GM23338 (cell line): ENCODE results near the gene ATG7. TPM values are rescaled to one million over a fixed set of nuclear protein-coding genes. Genes with fewer than 3 reads are reported as not detected.

Experiments used
- ATAC-seq: fragments of 200-7000 bp; cut with Tn5 transposase; 3 replicates; pipeline ENCODE4 v1.9.1; 2020
- DNase-seq: peaks from one replicate; pipeline ENCODE4 v3.0.0-alpha.2; 2015; ENCODE audit warnings: low spot score
- H2AFZ ChIP-seq: fragments of 200-600 bp; sonication (generic); 2 replicates; pipeline ENCODE4 v1.8.0; 2016; ENCODE audit warnings: antibody characterized with exemption, mild to moderate bottlenecking, moderate library complexity
- H3F3A ChIP-seq: fragments of 200-600 bp; sonication (generic); replicated peaks from 2 replicates; pipeline ENCODE4 v1.8.0; 2017; ENCODE audit warnings: antibody characterized with exemption, mixed run types, low read depth
- H3K27ac ChIP-seq: fragments of 200-600 bp; sonication (generic); 2 replicates; pipeline ENCODE4 v1.6.1; 2016; ENCODE audit warnings: low read depth
- H3K27me3 ChIP-seq: fragments of 200-600 bp; sonication (generic); 2 replicates; pipeline ENCODE4 v1.8.0; 2016; ENCODE audit warnings: mild to moderate bottlenecking, mixed run types, moderate library complexity; ENCODE audit not compliant: insufficient read depth
- H3K36me3 ChIP-seq: fragments of 200-600 bp; sonication (generic); 2 replicates; pipeline ENCODE4 v1.8.0; 2016; ENCODE audit warnings: mild to moderate bottlenecking; ENCODE audit not compliant: insufficient read depth
- H3K4me1 ChIP-seq: fragments of 200-600 bp; sonication (generic); 2 replicates; pipeline ENCODE4 v1.8.0; 2016; ENCODE audit warnings: mild to moderate bottlenecking, moderate library complexity; ENCODE audit not compliant: insufficient read depth
- H3K4me2 ChIP-seq: fragments of 200-600 bp; sonication (generic); 2 replicates; pipeline ENCODE4 v1.7.1; 2017; ENCODE audit warnings: mixed run types
- H3K4me3 ChIP-seq: fragments of 200-600 bp; sonication (generic); 2 replicates; pipeline ENCODE4 v1.6.1; 2016; ENCODE audit warnings: mixed run types
- H3K79me2 ChIP-seq: fragments of 200-600 bp; sonication (generic); replicated peaks from 2 replicates; pipeline ENCODE4 v1.8.0; 2017; ENCODE audit warnings: mild to moderate bottlenecking; ENCODE audit not compliant: insufficient read depth
- H3K9me2 ChIP-seq: fragments of 200-600 bp; sonication (generic); 2 replicates; pipeline ENCODE4 v1.8.0; 2017; ENCODE audit not compliant: insufficient read depth
- H4K20me1 ChIP-seq: fragments of 200-600 bp; sonication (generic); replicated peaks from 2 replicates; pipeline ENCODE4 v1.8.0; 2017; ENCODE audit warnings: mild to moderate bottlenecking; ENCODE audit not compliant: insufficient read depth
- H3K27ac Mint-ChIP-seq: 2 replicates; pipeline ENCODE4 v1.8.0; 2020; ENCODE audit warnings: inconsistent platforms, mild to moderate bottlenecking, moderate library complexity, mixed read lengths
- H3K27me3 Mint-ChIP-seq: 3 replicates; pipeline ENCODE4 v1.8.0; 2022; ENCODE audit warnings: low read depth, mild to moderate bottlenecking, moderate library complexity, mixed read lengths, inconsistent platforms; ENCODE audit not compliant: insufficient read depth, poor library complexity
- H3K36me3 Mint-ChIP-seq: 3 replicates; pipeline ENCODE4 v1.8.0; 2021; ENCODE audit warnings: low read depth, mild to moderate bottlenecking, inconsistent platforms, moderate library complexity, mixed read lengths
- H3K4me1 Mint-ChIP-seq: 3 replicates; pipeline ENCODE4 v1.8.0; 2020; ENCODE audit warnings: mild to moderate bottlenecking, inconsistent platforms, mixed read lengths
- H3K4me3 Mint-ChIP-seq: 3 replicates; pipeline ENCODE4 v1.8.0; 2021; ENCODE audit warnings: moderate library complexity, mild to moderate bottlenecking, inconsistent platforms, mixed read lengths
- H3K9me3 Mint-ChIP-seq: 3 replicates; pipeline ENCODE4 v1.8.0; 2020; ENCODE audit warnings: moderate library complexity, mild to moderate bottlenecking, inconsistent platforms, mixed read lengths
- CREB1 ChIP-seq: fragments of 250-450 bp; sonication (Bioruptor Pico); IDR thresholded peaks from 2 replicates; pipeline ENCODE4 v1.5.0; 2020; ENCODE audit warnings: low read depth, mild to moderate bottlenecking, moderate library complexity
- CTCF ChIP-seq, 2 experiments: fragments of 200-600 bp in 1 of 2; sonication (generic) in 1 of 2; conservative IDR thresholded peaks; 2 replicates each; pipeline versions ENCODE4 v1.5.1 to v1.6.1; 2016 to 2017; ENCODE audit warnings: antibody characterized with exemption in 2 of 2, low read depth in 2 of 2, mild to moderate bottlenecking in 2 of 2, moderate library complexity in 1 of 2
- EZH2 ChIP-seq: fragments of 200-600 bp; sonication (generic); IDR thresholded peaks from one replicate; pipeline ENCODE4 v1.8.0; 2017; ENCODE audit warnings: antibody characterized with exemption, mild to moderate bottlenecking, low read depth; ENCODE audit not compliant: unreplicated experiment
- JUNB ChIP-seq: IDR thresholded peaks from one replicate; pipeline ENCODE4 v1.6.1; 2016; ENCODE audit warnings: antibody characterized with exemption; ENCODE audit not compliant: unreplicated experiment
- NANOG ChIP-seq: IDR thresholded peaks from 2 replicates; pipeline ENCODE4 v1.6.1; 2016; ENCODE audit warnings: antibody characterized with exemption, borderline replicate concordance
- POLR2AphosphoS5 ChIP-seq: IDR thresholded peaks from 2 replicates; pipeline ENCODE4 v1.6.1; 2016; ENCODE audit warnings: antibody characterized with exemption, low read depth
- STAT1 ChIP-seq: IDR thresholded peaks from one replicate; pipeline ENCODE4 v1.6.1; 2016; ENCODE audit warnings: antibody characterized with exemption; ENCODE audit not compliant: unreplicated experiment
- ZNF114 ChIP-seq: fragments of 250-450 bp; sonication (Bioruptor Pico); IDR thresholded peaks from 2 replicates; pipeline ENCODE4 v1.5.0; 2020; ENCODE audit warnings: mild to moderate bottlenecking, moderate library complexity
- ZNF331 ChIP-seq: fragments of 250-450 bp; sonication (Bioruptor Pico); IDR thresholded peaks from 2 replicates; pipeline ENCODE4 v1.5.0; 2020; ENCODE audit warnings: low read depth, mild to moderate bottlenecking, moderate library complexity
- ZNF462 ChIP-seq: fragments of 250-450 bp; sonication (Bioruptor Pico); IDR thresholded peaks from 2 replicates; pipeline ENCODE4 v1.5.0; 2020; ENCODE audit warnings: mild to moderate bottlenecking, moderate library complexity
- polyA plus RNA-seq: library from polyadenylated mRNA; unstranded; fragments of >200 nt; fragmentation: Nextera tagmentation; extraction: Ambion mirVana; gene quantifications from 2 replicates; pipeline ENCODE4 v1.2.1, GENCODE V29; 2016
- total RNA-seq: library from RNA; depleted of rRNA; stranded (reverse); fragments of >200 nt; shearing (Covaris generic); gene quantifications from 2 replicates; pipeline ENCODE4 v1.2.3, GENCODE V29; 2014
- TF ChIP-seq, protein P1 (sequence below): IDR thresholded peaks from 2 replicates; pipeline ENCODE4 v1.6.1; 2016; ENCODE audit warnings: antibody characterized with exemption

Gene ATG7
- total and polyA plus RNA-seq, 2 experiments from 2014 or later, result 16.2 to 36.7 TPM

DNA sequence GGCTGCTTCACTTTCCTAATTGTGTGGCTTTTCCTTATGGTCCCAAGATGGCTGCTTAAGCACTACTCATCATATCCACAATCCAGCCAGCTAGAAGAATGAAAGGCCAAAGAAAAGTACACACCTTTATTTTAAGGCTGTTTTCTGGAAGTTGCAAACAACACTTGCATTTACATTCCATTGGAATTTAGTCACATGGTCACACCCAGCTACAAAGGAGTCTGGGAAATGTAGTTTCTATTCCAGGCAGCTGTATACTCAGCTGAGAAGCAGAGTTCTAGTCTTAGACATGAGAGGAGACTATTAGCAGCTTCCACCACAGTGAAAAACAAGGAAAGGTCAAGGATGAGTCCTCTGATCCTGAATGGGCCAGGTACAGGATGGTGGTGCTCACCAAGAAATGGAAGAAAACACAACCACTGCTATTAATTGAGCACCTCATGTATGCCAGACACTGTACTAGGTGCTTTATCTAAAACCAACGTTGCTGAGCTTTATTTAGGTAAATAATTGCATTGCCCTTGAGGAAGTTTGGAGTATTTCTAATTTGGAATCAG is 28.0 kb upstream of the ATG7 start:
- no peaks in the 10 kb centered on the region for H3K4me1 ChIP-seq
- H3K4me3 Mint-ChIP-seq, result no peak overlapping the region

DNA sequence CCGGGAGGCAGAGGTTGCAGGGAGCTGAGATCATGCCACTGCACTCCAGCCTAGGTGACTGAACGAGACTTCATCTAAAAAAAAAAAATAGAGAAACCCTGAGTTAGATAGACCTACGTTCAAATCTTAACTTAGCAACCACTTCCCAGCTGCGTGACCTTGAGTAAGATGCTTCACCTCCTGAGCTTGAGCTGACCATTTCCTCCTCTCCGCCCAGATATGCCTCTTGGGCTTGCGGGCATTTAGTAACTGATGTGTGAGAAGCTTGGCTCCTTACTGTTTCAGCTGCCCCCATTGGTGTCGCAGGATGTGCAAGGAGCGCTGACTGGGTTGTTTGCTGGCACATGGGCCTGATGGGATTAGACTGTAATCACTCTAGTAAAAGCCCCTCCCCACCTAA is 26.9 kb upstream of the ATG7 start:
- no peak overlapping the region for H3K4me2 ChIP-seq
- H4K20me1 ChIP-seq, result no peaks in the 10 kb centered on the region
- no peaks in the 10 kb centered on the region for H3F3A ChIP-seq
- H3K4me3 ChIP-seq, result no peak overlapping the region
- no peaks in the 10 kb centered on the region for H3K36me3 Mint-ChIP-seq
- H3K27me3 ChIP-seq, result no peaks in the 10 kb centered on the region
- H3K4me1 ChIP-seq, result no peaks in the 10 kb centered on the region
- H2AFZ ChIP-seq, result 0 out of 2 replicates have a peak overlapping the region, but pooled peaks have one; percentile 3
- H3K79me2 ChIP-seq, result no peaks in the 10 kb centered on the region
- H3K9me2 ChIP-seq, result no peaks in the 10 kb centered on the region
- no peak overlapping the region for H3K27ac ChIP-seq
- H3K36me3 ChIP-seq, result no peaks in the 10 kb centered on the region
- DNase-seq, result no peak
- H3K27ac Mint-ChIP-seq, result no peak overlapping the region
- H3K4me1 Mint-ChIP-seq, result no peaks in the 10 kb centered on the region
- H3K9me3 Mint-ChIP-seq, result no peaks in the 10 kb centered on the region
- ATAC-seq, result no peak
- no peak overlapping the region for H3K4me3 Mint-ChIP-seq
- no peaks in the 10 kb centered on the region for H3K27me3 Mint-ChIP-seq
- TF ChIP-seq STAT1 (no peak), ZNF331 (CRISPR knock-in tag) (no peak), CREB1 (CRISPR knock-in tag) (no peak), CTCF (conservative IDR thresholded peaks at IDR 0.05; ENCODE audit: low read depth in 2 of 2) (no peak), NANOG (no peak), ZNF462 (CRISPR knock-in tag) (no peak), EZH2 (no peak), ZNF114 (CRISPR knock-in tag) (no peak), JUNB (no peak), POLR2AphosphoS5 (no peak)
- TF ChIP-seq, protein P1, sequence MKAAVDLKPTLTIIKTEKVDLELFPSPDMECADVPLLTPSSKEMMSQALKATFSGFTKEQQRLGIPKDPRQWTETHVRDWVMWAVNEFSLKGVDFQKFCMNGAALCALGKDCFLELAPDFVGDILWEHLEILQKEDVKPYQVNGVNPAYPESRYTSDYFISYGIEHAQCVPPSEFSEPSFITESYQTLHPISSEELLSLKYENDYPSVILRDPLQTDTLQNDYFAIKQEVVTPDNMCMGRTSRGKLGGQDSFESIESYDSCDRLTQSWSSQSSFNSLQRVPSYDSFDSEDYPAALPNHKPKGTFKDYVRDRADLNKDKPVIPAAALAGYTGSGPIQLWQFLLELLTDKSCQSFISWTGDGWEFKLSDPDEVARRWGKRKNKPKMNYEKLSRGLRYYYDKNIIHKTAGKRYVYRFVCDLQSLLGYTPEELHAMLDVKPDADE, result no peak

More for the DNA sequence above, 28.0 kb upstream of the ATG7 start:
- DNase-seq, result peak; percentile 44
- Histone ChIP-seq H3F3A (no peaks in the 10 kb centered on the region), H3K9me2 (no peaks in the 10 kb centered on the region), H3K79me2 (no peaks in the 10 kb centered on the region), H2AFZ (peak overlapping the region; percentile 88), H3K4me2 (no peak overlapping the region), H3K36me3 (no peaks in the 10 kb centered on the region), H3K4me3 (no peak overlapping the region), H3K27ac (no peak overlapping the region), H3K27me3 (no peaks in the 10 kb centered on the region), H4K20me1 (no peaks in the 10 kb centered on the region)
- H3K4me1 Mint-ChIP-seq, result no peaks in the 10 kb centered on the region
- peak; percentile 52; the same call in 2 of the 3 replicates for ATAC-seq
- no peaks in the 10 kb centered on the region for H3K9me3 Mint-ChIP-seq
- no peak for TF ChIP-seq STAT1
- TF ChIP-seq, protein P1, result 0 out of 2 replicates have a peak, but pooled peaks have one; percentile 40
- H3K27ac Mint-ChIP-seq, result no peak overlapping the region
- no peaks in the 10 kb centered on the region for H3K27me3 Mint-ChIP-seq
- H3K36me3 Mint-ChIP-seq, result no peaks in the 10 kb centered on the region
